Stimulated activated CD4-positive, alpha-beta T cell treated with anti-CD3 and anti-CD28 coated beads, Interleukin-4, amount 100 ng/mL, for 24 hours (primary cell): ENCODE results near the gene ELOVL3.
"Not testable (repeated sequence)": the region's sequence is repeated elsewhere in the genome, so short reads cannot be mapped to it uniquely, and the experiment has no call there.

Experiments
- DNase-seq: peaks from one replicate; pipeline ENCODE4 v3.0.0-alpha.2; 2020

ELOVL3 gene

GRCh38 chr10:102225646-102226541 is at the start of gene ELOVL3:
Gene ELOVL3, plus strand, starts transcription at chr10:102226299. Its CDS starts 250 bp downstream, at chr10:102226549.
- DNase-seq = peak; percentile 86

GRCh38 chr10:102184606-102185005 is 41.5 kb upstream of the ELOVL3 start:
- no peak for DNase-seq

- no peak for DNase-seq
These were observed 40.8 kb upstream of the ELOVL3 start for GRCh38 chr10:102185272-102185671.

- DNase-seq = no peak
These were observed 40.1 kb upstream of the ELOVL3 start for GRCh38 chr10:102185811-102186527.

GRCh38 chr10:102188298-102188940 is 37.7 kb upstream of the ELOVL3 start:
- no peak for DNase-seq

- not testable (repeated sequence) for DNase-seq
These were observed 36.9 kb upstream of the ELOVL3 start for GRCh38 chr10:102188941-102189898.

GRCh38 chr10:102191956-102192355 is 34.1 kb upstream of the ELOVL3 start:
- no peak for DNase-seq

GRCh38 chr10:102195296-102195870 is 30.7 kb upstream of the ELOVL3 start:
- no peak for DNase-seq

GRCh38 chr10:102196893-102197292 is 29.2 kb upstream of the ELOVL3 start:
- peak; percentile 28 for DNase-seq

GRCh38 chr10:102198027-102198426 is 28.1 kb upstream of the ELOVL3 start:
- no peak for DNase-seq

- no peak for DNase-seq
These were observed 25.1 kb upstream of the ELOVL3 start for GRCh38 chr10:102200751-102201640.

- no peak for DNase-seq
These were observed 23.7 kb upstream of the ELOVL3 start for GRCh38 chr10:102202386-102202785.

- no peak for DNase-seq
These were observed 17.6 kb upstream of the ELOVL3 start for GRCh38 chr10:102208311-102209035.

- no peak for DNase-seq
These were observed 14.3 kb upstream of the ELOVL3 start for GRCh38 chr10:102211615-102212299.

GRCh38 chr10:102213599-102213998 is 12.5 kb upstream of the ELOVL3 start:
- not testable (repeated sequence) for DNase-seq

GRCh38 chr10:102219370-102219769 is 6.7 kb upstream of the ELOVL3 start:
- DNase-seq = no peak

GRCh38 chr10:102220612-102221011 is 5.5 kb upstream of the ELOVL3 start:
- DNase-seq = no peak

GRCh38 chr10:102222797-102223196 is 3.3 kb upstream of the ELOVL3 start:
- DNase-seq = no peak

GRCh38 chr10:102226542-102226870 is 407 bp downstream of the ELOVL3 start:
- no peak for DNase-seq

GRCh38 chr10:102227050-102227449 is 951 bp downstream of the ELOVL3 start:
- no peak for DNase-seq
